GM19372 (cell line): Measurements from ENCODE around the gene ZNF512.
A peak's percentile ranks its signal among the peaks of the same experiment; 100 is the strongest.
"Not testable (repeated sequence)": the region's sequence is repeated elsewhere in the genome, so short reads cannot be mapped to it uniquely, and the experiment has no call there.

Experiments
- ATAC-seq: cut with Tn5 transposase; IDR thresholded peaks from one replicate; pipeline ENCODE4 v1.9.1; 2021; ENCODE audit warnings: mild to moderate bottlenecking, low read depth, moderate library complexity; ENCODE audit not compliant: unreplicated experiment

ZNF512 gene

GRCh38 chr2:27628767-27629709 is 46.2 kb downstream of the ZNF512 start, which contains the start of the genes CCDC121 and GPN1:
TSS of gene CCDC121 (minus strand) at chr2:27629012. CDS start at chr2:27627799, 1,213 bp downstream.
TSS of gene GPN1 (plus strand) at chr2:27629050. CDS start at chr2:27629059, 9 bp downstream.
- ATAC-seq = peak; percentile 92

GRCh38 chr2:27630257-27630656 is 47.4 kb downstream of the ZNF512 start:
- not testable (repeated sequence) for ATAC-seq

GRCh38 chr2:27634291-27634690 is 51.4 kb downstream of the ZNF512 start:
- no peak for ATAC-seq

- ATAC-seq = no peak
These were observed 53.9 kb downstream of the ZNF512 start for GRCh38 chr2:27636766-27637165.

- ATAC-seq = no peak
These were observed 55.3 kb downstream of the ZNF512 start for GRCh38 chr2:27638037-27638637.

DNA sequence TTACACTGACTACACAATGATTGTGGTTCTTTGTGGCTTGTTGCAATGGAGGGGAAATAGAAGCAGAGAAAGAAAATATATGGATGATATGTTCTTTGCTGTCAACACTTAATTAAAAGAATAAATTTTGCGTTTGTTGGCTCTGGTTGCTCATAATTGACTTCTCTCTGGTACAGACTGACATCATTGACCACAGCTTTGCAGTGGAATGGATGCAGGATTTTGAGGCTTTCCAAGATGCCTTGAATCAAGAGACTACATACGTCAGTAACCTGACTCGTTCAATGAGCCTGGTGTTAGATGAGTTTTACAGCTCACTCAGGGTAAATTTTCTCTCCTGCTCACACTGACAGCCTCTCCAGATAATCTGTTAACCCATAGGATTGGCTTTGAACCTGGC is 55.9 kb downstream of the ZNF512 start:
- no peak for ATAC-seq

- no peak for ATAC-seq
These were observed 57.9 kb downstream of the ZNF512 start for GRCh38 chr2:27640722-27641245.

GRCh38 chr2:27645197-27645596 is 62.4 kb downstream of the ZNF512 start:
- ATAC-seq = no peak

GRCh38 chr2:27647289-27647688 is 64.4 kb downstream of the ZNF512 start:
- no peak for ATAC-seq

DNA sequence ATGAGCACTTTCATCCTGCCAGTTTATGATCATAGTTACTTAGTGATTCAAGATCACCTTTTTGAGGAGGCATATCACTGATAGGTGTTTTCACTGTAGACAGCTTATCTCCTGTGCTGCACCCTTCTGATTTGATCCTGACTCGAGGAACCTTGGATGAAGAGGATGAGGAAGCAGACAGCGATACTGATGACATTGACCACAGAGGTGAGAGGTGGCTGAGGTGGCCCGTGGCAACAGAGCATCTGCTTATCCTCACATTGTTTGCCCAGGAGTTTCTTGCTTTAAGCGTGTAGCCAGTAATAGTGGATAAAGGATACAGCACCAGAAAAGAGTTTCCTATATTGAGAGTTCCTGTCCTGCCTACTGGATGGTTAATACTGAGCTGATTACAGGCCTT is 64.9 kb downstream of the ZNF512 start:
- ATAC-seq = no peak

GRCh38 chr2:27651056-27651455 is 68.2 kb downstream of the ZNF512 start:
- no peak for ATAC-seq

GRCh38 chr2:27652341-27652740 is 69.5 kb downstream of the ZNF512 start:
- ATAC-seq = no peak

- ATAC-seq = no peak
These were observed 69.9 kb downstream of the ZNF512 start for GRCh38 chr2:27652790-27653189.

DNA sequence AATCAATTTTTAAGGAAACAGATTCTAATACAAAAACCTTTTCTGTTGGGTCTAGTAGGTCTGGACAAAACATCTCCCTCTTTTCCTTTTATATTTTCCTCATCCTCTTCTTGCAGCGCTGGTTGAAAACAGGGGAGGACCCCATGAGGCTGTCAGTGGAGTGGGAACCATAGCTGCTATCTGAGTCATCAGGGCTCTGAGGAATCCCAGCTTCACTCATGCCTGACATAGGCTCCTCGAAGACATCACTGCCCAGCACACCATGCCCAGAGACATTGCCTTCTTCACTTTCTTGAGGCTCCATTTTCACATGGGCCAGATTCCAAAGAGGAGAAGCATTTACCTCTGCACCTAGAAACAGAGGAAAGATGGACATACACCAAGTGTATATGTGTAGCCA is 70.6 kb downstream of the ZNF512 start:
- no peak for ATAC-seq

GRCh38 chr2:27655155-27655951 is 72.5 kb downstream of the ZNF512 start:
- ATAC-seq = no peak

DNA sequence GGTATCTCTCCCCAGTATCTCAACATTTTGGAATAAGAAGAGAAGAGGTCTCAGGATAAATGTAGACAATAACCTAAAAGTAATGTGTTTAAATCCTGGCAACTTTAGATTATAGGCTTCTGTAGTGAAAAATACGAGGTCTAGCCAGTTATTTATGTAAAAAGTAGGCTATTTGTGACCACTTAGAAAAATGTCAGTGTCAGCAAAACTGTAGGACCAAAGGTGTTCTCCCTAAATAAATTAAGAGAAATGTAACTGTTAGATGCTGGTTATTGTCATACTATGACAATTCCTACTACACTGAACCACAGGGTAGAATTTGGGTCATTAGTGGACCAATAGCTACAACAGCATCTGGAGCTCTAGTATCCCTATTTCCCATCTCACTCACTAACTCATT is 78.5 kb downstream of the ZNF512 start:
- no peak for ATAC-seq

DNA sequence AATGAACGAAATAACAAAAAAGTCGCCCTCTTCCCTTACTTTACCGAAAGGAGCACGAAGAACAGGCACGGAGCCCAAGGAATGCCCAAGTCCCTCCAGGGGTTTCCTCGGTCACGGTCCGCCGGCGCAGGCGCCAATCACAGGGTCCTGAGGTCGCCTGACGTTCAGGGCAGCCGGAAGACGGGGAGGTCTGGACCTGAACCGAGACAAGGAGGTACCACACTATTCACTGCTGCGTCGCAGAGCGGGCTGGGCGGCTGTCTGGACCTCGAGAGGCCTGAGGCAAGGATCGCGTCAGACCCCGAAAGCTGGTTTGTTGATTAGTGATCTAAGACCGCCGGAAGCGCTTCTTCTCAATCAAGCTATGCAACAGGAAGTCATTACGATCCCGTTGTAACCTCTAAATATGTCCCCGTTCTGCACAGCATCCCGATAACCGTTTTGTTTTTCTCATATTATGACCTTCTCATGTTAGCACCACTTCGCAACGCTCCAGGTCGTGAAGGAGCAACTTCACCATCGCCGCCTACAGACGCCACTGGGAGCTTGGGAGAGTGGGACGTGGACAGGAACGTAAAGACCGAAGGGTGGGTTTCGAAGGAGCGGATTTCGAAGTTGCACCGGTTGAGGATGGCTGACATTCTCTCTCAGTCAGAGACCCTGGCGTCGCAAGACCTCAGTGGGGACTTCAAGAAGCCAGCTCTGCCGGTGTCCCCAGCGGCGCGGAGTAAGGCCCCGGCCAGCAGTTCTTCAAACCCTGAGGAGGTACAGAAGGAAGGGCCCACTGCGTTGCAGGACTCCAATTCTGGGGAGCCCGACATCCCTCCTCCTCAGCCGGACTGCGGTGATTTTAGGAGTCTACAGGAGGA is 80.7 kb downstream of the ZNF512 start, which contains the start of the genes SLC4A1AP and SUPT7L:
Gene SLC4A1AP, plus strand, starts transcription at position 605 of the 869 bp plus-strand sequence. Its CDS starts 26 bp downstream, at position 631.
Gene SUPT7L, minus strand, starts transcription at position 330 of the 869 bp plus-strand sequence. CDS start 1,422 bp downstream, outside the sequence.
- ATAC-seq = peak; percentile 72

DNA sequence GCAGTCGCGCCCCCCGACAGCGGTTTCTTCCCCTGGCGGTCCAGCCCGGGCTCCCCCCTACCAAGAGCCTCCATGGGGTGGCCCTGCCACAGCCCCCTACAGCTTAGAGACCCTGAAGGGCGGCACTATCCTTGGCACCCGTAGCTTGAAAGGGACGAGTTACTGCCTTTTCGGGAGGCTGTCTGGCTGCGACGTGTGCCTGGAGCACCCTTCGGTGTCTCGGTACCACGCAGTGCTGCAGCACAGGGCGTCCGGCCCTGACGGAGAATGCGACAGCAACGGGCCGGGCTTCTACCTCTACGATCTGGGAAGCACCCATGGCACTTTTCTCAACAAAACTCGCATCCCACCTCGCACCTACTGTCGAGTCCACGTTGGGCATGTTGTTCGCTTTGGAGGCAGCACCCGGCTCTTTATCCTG is 81.3 kb downstream of the ZNF512 start:
- ATAC-seq = no peak

GRCh38 chr2:27664622-27665363 is 82.0 kb downstream of the ZNF512 start:
- no peak for ATAC-seq
